Pancreas (tissue), 10 donors: ENCODE data around the gene SLC2A6. TPM values are rescaled to one million over a fixed set of nuclear protein-coding genes. Genes with fewer than 3 reads are reported as not detected.

Experiments
- ATAC-seq, 4 donors: fragments of 200-7000 bp; cut with Tn5 transposase; one replicate each; pipeline versions ENCODE4 v1.8.0 to v1.9.1; 2020; ENCODE audit warnings: mild to moderate bottlenecking in 4 of 4, moderate library complexity in 4 of 4
- DNase-seq, 6 donors: peaks; one replicate each; pipeline ENCODE4 v3.0.0-alpha.2; 2020
- FAIRE-seq: peaks from 2 replicates; lab custom pipeline; 2012; peaks lifted over from hg19 to GRCh38; lab: Jason Lieb, UNC
- H3K27ac ChIP-seq, 4 donors: fragments of 200-600 bp; sonication (generic); 1 replicate in 3 of 4; 2 replicates in 1 of 4; pipeline versions ENCODE4 v1.5.0 to v1.8.0; 2020
- H3K27me3 ChIP-seq, 4 donors: fragments of 200-600 bp; one replicate each; pipeline ENCODE4 v1.8.0; 2021
- H3K36me3 ChIP-seq, 3 donors: fragments of 200-600 bp; sonication (generic) in 1 of 3; one replicate each; pipeline versions ENCODE4 v1.5.0 to v1.8.0; 2020 to 2021
- H3K4me1 ChIP-seq, 3 donors: fragments of 200-600 bp; one replicate each; pipeline ENCODE4 v1.8.0; 2021
- H3K4me3 ChIP-seq, 4 donors: fragments of 200-600 bp; sonication (generic) in 2 of 4; one replicate each; pipeline versions ENCODE4 v1.5.0 to v1.8.0; 2020 to 2021
- H3K9me3 ChIP-seq, 4 donors: fragments of 200-600 bp; one replicate each; pipeline ENCODE4 v1.8.0; 2021
- CTCF ChIP-seq, 4 donors: fragments of 200-600 bp; sonication (generic) in 3 of 4; IDR thresholded peaks; one replicate each; pipeline versions ENCODE4 v1.5.0 to v1.8.0; 2021; ENCODE audit warnings: antibody characterized with exemption in 4 of 4
- WGBS, 2 donors: extraction: QIAGEN DNeasy Blood & Tissue Kit; methylation state at CpG; one replicate each; pipeline ENCODE4 v1.1.7; 2013; 5-methylcytosine and 5-hydroxymethylcytosine counted together
- intact Hi-C, 3 donors: fragments of 100-400 bp; cut with DNase I; formaldehyde crosslinking; loops; one replicate each; pipeline versions ENCODE4 v1.11.1 to v1.14.2; 2022
- polyA plus RNA-seq, 2 donors: library from polyadenylated mRNA; stranded (reverse); fragments of 200-250 nt; gene quantifications; one replicate each; pipeline ENCODE4 v1.2.3, GENCODE V29; 2013
- total RNA-seq, 6 donors: library from RNA; stranded (reverse); fragmentation: NEBNext Ultra II Directional in 4 of 6; extraction: Animal tissue kit (Norgen Biotek cat#: 25700) in 4 of 6; gene quantifications; one replicate each; pipeline versions ENCODE4 v1.2.1 to v1.2.4, GENCODE V29; 2021 to 2023
- donor health status: healthy with polysubstance abuse.
- donor health status: DM: no; HTN: no; CAD: no; lungs with moderate emphysema.
- donor health status: DM: no; HTN: no; CAD: no.
- donor health status: control.
- donor health status: control.
- donor health status: Bipolar disorder and iron deficiency.
- donor health status: DM: yes; HTN: yes; CAD: no.
- donor health status: DM: no; HTN: no; CAD: no.
- donor health status: DM: no; HTN: no; CAD: no.
- donor health status: DM: yes; HTN: yes; CAD: no.

Gene SLC2A6
- total and polyA plus RNA-seq, 8 donors: 1.1 to 6.7 (median 3.9) TPM

- ATAC-seq (no peak), DNase-seq (peak in 1 of 6 donors; percentile 42), FAIRE-seq (no peak)
- Histone ChIP-seq H3K27me3 (no peaks in the 10 kb centered on the region), H3K27ac (no peak overlapping the region), H3K9me3 (no peaks in the 10 kb centered on the region), H3K36me3 (peaks cover 0 to 8% (median 0%) of the 10 kb centered on the region in 3 donors), H3K4me1 (peaks cover 0 to 7% (median 4%) of the 10 kb centered on the region in 3 donors), H3K4me3 (no peak overlapping the region)
- intact Hi-C loops: no loop called here
- WGBS, 2 donors: 85 to 92% methylated on average over 4 to 6 of the region's 6 CpGs
- no peak for TF ChIP-seq CTCF (IDR thresholded peaks at IDR 0.05)
Measured at GRCh38 chr9:133468777-133469421, 10.0 kb downstream of the SLC2A6 start.

GRCh38 chr9:133468374-133468773, 10.5 kb downstream of the SLC2A6 start:
- intact Hi-C loops: no loop called here
- Histone ChIP-seq H3K9me3 (no peaks in the 10 kb centered on the region), H3K36me3 (peaks cover 0 to 8% (median 0%) of the 10 kb centered on the region in 3 donors), H3K4me1 (peaks cover 0 to 7% (median 4%) of the 10 kb centered on the region in 3 donors), H3K4me3 (no peak overlapping the region), H3K27ac (no peak overlapping the region), H3K27me3 (no peaks in the 10 kb centered on the region)
- no peak for TF ChIP-seq CTCF (IDR thresholded peaks at IDR 0.05)
- no peak for FAIRE-seq
- 91 to 94% methylated on average over 9 to 11 of the region's 11 CpGs for WGBS, 2 donors
- ATAC-seq: no peak
- DNase-seq: peak in 1 of 6 donors; percentile 63

GRCh38 chr9:133467101-133467500, 11.8 kb downstream of the SLC2A6 start:
- no peak for ATAC-seq
- Histone ChIP-seq H3K4me3 (no peak overlapping the region), H3K27me3 (no peaks in the 10 kb centered on the region), H3K9me3 (no peaks in the 10 kb centered on the region), H3K36me3 (peaks cover 0 to 8% (median 0%) of the 10 kb centered on the region in 3 donors), H3K27ac (no peak overlapping the region), H3K4me1 (peaks cover 0 to 7% (median 4%) of the 10 kb centered on the region in 3 donors)
- 80 to 82% methylated on average over 10 of the region's 10 CpGs for WGBS, 2 donors
- peak in 1 of 6 donors; percentile 35 for DNase-seq
- intact Hi-C loops: no loop called here
- no peak for TF ChIP-seq CTCF (IDR thresholded peaks at IDR 0.05)
- FAIRE-seq: no peak

GRCh38 chr9:133465984-133466383, 12.9 kb downstream of the SLC2A6 start:
- 76 to 78% methylated on average over 6 of the region's 6 CpGs for WGBS, 2 donors
- Histone ChIP-seq H3K4me1 (peaks cover 5 to 7% (median 6%) of the 10 kb centered on the region in 3 donors), H3K27ac (no peak overlapping the region), H3K27me3 (no peaks in the 10 kb centered on the region), H3K4me3 (no peak overlapping the region), H3K9me3 (no peaks in the 10 kb centered on the region), H3K36me3 (peaks cover 0 to 8% (median 0%) of the 10 kb centered on the region in 3 donors)
- no peak for TF ChIP-seq CTCF (IDR thresholded peaks at IDR 0.05)
- DNase-seq (no peak), ATAC-seq (no peak), FAIRE-seq (no peak)
- intact Hi-C loops: no loop called here

- Histone ChIP-seq H3K36me3 (peaks cover 0 to 8% (median 0%) of the 10 kb centered on the region in 3 donors), H3K27me3 (no peaks in the 10 kb centered on the region), H3K4me3 (no peak overlapping the region), H3K4me1 (peaks cover 6 to 13% (median 7%) of the 10 kb centered on the region in 3 donors), H3K9me3 (no peaks in the 10 kb centered on the region), H3K27ac (no peak overlapping the region)
- DNase-seq (peak in 1 of 6 donors; percentile 57), ATAC-seq (no peak), FAIRE-seq (no peak)
- intact Hi-C loops: no loop called here
- no peak for TF ChIP-seq CTCF (IDR thresholded peaks at IDR 0.05)
- WGBS, 2 donors: 91 to 95% methylated on average over 10 of the region's 10 CpGs
Measured at GRCh38 chr9:133464638-133465037, 14.3 kb downstream of the SLC2A6 start.
